NB4 (cell line): Measurements from ENCODE around the gene EZR.

Experiments
- CTCF ChIP-seq: IDR thresholded peaks from one replicate; pipeline ENCODE4 v1.5.1; 2012; ENCODE audit warnings: low read depth, low read length
- MAX ChIP-seq: IDR thresholded peaks from 2 replicates; pipeline ENCODE4 v1.6.1; 2011; ENCODE audit warnings: low read depth, low read length
- MYC ChIP-seq: IDR thresholded peaks from 2 replicates; pipeline ENCODE4 v1.6.1; 2011; ENCODE audit warnings: low read depth, low read length
- POLR2A ChIP-seq: IDR thresholded peaks from 2 replicates; pipeline ENCODE4 v1.6.1; 2011; ENCODE audit warnings: mild to moderate bottlenecking; ENCODE audit not compliant: insufficient read length; ENCODE audit errors: extremely low read depth

- TF ChIP-seq CTCF = no peak
- TF ChIP-seq POLR2A = no peak
- TF ChIP-seq MAX = no peak
- no peak for TF ChIP-seq MYC
Measured at GRCh38 chr6:158743033-158743651, 76.0 kb downstream of the EZR start.
